Fibroblast of gingiva (primary cell): ENCODE data around the gene SUMF1.
"Not testable (repeated sequence)": the region's sequence is repeated elsewhere in the genome, so short reads cannot be mapped to it uniquely, and the experiment has no call there.

ENCODE experiments used
- DNase-seq: peaks from one replicate; pipeline ENCODE4 v3.0.0-alpha.2; 2011; ENCODE audit warnings: low read depth

Gene SUMF1

DNA sequence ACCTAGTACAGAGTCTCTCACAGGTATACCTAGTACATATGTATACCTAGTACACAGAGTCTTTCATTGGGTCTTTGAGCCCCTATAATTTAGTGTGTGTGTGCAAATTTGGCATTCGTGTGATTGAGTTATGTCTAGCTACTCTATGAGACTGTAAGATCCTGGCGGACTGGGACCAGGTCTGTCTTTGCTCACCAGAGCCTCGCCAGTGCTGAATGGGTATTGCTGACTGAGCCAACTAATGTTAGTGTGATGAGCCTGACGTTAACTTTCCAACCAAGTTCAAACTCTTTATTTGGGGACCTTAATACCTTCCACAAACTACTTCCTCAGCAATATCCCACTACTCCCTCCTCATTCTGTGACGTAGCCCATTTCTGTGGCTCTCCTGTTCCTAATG, 128.3 kb downstream of the SUMF1 start:
- no peak for DNase-seq

DNA sequence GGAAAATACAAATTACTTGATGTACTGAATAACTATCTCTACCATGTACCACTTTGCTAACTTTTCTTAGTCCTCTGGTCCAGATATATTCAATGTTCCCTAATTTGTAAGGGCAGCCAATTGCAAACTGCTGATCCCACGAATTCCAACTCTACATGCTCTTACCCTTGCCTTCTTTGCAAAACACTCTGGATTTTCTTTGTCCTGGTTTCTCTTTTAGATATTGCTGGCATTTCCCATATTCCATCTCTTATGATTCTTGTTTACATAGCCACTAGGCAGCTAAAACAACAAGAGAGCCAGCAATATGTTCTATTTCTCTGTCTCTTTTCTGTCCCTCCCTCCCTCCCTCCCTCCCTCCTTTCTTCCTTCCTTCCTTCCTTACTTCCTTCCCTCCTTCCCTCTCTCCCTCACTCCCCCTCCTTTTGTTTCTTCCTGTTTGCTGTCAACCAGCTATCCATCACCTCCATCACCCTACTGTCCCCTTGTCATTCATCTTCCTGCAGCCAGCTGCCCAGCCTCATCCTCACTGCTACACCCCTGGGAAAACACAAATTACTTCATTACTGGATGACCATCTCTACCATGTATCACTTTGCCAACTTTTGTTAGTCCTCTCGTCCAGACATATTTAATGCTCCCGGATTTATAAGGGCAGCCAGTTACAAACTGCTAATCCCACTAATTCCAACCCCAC, 130.1 kb downstream of the SUMF1 start:
- no peak for DNase-seq

DNA sequence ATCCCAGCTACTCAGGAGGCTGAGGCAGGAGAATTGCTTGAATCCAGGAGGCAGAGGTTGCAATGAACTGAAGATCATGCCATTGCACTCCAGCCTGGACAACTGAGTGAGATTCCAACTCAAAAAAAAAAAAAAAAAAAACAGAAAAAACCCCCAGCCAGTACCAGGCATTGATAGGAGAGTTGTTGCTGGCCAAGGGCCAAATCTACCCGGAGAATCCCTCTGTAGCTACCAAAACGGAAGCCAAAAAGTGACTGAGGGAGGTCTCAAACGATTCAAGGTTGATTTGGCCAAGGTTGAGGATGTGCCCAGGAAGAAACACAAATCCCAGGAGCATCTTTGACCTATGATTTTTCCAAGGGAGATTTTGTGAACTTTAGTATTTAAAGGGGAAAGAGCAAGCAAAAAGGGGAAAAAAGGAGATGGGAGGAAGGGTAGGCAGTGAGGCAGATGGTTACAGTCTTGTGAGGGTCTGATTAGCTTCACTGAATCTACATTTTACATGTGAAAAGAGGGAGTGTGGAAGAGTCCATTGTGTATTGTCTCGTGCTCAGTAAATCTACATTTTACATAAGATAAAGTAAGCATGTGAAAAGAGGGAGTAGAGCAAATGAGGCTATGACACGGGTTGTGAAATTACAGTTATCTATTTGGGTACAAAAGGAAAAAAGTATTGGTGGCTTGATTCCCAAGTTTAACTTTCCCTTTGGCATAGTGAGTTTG, 131.1 kb downstream of the SUMF1 start:
- no peak for DNase-seq

DNA sequence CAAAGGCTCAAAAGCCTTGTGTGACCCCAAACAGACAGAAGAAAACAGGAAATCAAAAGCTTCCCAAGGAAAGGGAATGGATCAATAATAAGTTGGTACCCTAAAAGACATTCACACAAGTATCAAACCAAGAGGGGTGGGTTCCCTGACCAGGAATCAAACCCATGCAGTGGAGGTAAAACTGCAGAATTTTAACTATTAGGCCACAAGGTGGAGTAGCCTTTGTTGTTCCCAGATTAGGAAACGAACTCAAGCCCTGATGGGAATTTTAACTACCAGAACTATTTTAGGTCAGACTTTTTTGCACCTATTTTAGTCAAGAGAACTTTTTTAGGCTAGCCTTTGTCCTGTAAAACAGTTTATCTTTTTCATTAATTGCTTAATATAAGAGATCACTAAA, 132.5 kb downstream of the SUMF1 start:
- DNase-seq: no peak

DNA sequence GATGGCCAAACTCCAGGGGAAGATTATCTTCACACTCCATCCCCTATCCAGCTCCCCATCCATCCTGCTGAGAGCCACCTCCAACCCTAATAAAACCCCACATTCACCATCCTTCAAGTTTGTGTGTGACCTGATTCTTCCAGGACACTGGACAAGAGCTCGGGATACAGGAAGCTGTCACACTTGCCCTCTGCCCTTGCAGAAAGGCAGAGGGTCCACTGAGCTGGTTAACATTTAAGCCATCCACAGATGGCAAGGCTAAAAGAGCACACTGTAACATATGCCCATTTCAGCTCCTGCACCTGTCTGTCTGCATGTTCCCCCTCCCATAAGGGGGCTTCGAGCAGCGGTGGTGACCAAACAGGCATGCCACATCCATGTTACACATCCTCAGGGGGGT, 134.1 kb downstream of the SUMF1 start:
- no peak for DNase-seq

DNA sequence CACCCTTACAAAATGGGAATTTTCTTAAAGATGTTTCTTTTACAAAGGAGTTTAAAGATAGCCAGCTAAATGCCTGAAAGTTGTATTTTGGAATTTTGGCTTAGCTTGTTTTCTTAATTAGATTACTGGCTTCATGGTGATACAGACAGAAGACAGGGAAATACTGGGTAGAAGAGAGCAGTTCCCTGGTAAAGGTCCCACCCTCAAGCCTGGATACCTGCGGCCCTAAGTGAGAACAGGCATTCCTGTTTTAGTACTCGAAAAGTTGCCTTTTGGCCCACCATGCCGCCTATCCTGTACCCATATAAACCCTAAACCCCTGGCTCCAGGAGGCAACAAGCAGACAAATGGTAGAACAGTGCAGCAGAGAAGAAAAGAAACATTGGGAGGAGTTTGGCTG, 134.5 kb downstream of the SUMF1 start:
- DNase-seq: no peak

DNA sequence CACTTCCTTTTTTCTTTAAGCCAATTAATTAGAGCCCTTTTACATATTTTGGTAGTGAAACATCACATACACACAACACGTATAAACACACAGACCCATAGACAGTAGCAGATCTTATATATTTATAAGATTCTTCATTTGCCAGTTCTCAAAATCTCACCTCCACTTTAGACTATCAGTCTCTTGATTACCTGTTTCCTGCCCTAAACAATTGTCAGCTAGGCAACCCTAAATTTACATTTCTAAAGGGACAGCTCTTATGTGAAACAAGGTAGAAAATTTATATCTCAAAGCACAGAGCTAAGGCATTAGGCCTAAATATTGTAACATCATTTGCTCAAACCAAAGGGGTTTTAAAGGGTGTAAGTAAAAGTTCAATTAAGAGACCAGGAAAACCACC, 135.0 kb downstream of the SUMF1 start:
- no peak for DNase-seq

DNA sequence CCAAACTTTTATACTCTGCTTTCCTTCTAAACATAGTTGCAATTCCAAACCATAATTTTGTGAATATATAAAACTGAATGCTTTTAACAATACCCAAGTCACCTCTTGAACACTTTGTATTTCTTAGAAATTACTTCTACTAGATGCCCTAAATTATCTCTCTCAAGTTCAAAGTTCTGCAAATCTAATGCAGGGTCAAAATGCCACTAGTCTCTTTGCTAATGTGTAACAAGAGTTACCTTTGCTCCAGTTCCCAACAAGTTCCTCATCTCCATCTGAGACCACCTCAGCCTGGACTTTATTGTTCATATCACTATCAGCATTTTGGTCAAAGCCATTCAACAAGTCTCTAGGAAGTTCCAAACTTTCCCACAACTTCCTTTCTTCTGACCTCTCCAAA, 137.3 kb downstream of the SUMF1 start:
- not testable (repeated sequence) for DNase-seq

DNA sequence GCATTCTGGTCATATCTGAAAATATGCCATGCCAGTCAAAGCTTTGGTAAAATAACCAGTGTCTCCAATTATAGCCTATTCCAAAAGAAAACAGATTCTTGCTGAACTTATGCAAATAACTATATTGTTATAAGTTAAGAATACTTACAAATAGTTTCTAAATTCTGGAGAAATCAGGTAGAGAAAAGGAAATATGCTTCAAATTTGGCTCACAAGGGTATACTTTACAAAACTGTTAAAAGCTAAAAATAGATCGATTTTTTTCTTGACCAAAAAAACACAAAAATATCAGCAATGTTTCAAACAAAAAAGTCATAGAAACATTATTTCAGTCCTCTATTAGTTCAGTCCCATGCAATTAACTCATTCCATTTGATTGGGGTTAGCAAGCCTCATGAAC, 140.2 kb downstream of the SUMF1 start:
- DNase-seq: no peak

DNA sequence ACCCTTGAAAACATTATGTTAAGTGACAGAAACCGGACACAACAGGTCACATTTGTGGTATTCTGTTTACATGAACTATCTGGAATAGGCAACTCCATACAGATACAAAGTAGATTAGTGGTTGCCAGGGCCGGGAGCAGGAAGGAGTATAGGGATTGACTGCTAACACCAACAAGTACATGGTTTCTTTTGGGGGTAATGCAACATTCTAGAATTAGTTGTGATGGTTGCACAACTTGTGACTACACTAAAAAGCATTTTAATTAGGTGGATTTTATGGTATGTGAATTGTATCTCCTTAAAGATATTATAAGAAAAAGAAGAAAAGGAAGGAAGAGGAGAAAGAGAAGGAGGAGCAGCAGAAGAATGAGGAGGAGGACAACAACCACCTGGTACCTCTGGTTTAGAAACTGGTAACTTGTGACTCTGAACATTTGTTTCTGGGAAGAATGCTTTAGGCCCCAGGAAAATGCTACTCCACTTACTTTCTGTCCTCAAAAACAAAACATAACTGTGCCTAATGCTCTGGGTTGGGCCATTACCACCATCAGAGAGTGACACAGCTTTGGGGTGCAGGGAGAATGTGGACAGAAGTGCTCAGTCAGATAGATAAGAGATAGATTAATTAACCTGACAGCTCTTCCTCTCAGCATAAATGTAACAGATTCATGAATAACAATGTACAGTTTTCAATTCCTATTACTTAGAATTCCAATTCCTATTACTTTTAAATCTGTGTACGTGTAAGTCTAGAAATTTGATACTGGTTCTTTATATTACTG, 143.6 kb downstream of the SUMF1 start:
- peak; percentile 77 for DNase-seq

DNA sequence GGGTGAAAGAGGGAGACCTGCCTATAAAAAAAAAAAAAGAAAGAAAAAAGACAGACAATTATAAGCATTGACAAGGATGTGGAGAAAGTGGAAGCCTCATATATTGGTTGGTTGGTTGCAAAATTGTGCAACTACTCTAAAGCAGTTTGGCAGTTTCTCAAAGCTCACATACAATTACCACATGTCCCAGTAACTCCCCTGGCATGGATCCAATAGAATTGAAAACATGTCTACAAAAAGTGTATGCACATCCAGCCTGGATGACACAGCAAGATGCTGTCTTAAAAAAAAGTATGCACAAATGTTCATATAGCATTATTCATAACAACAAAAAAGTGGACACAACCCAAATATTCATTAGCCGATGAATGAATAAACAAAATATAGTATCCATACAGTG, 144.4 kb downstream of the SUMF1 start:
- DNase-seq: peak; percentile 97

DNA sequence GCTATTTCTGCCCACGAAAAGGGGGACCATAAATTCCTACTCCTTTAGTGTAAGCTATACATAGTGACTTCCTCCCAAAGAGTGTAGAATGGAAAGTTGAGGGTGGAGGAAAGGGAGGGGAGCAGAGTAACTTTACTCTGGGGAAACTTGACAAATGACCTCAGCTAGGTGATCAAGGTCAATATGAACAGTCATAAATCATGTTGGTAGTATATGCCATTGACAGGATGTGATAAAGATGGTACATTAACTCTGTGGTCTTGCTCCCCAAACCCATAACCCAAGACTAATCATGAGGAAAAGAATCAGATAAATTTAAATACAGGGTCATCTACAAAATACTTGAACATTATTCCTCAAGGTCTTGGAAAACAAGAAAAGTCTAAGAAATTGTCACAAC, 145.3 kb downstream of the SUMF1 start:
- DNase-seq: no peak

DNA sequence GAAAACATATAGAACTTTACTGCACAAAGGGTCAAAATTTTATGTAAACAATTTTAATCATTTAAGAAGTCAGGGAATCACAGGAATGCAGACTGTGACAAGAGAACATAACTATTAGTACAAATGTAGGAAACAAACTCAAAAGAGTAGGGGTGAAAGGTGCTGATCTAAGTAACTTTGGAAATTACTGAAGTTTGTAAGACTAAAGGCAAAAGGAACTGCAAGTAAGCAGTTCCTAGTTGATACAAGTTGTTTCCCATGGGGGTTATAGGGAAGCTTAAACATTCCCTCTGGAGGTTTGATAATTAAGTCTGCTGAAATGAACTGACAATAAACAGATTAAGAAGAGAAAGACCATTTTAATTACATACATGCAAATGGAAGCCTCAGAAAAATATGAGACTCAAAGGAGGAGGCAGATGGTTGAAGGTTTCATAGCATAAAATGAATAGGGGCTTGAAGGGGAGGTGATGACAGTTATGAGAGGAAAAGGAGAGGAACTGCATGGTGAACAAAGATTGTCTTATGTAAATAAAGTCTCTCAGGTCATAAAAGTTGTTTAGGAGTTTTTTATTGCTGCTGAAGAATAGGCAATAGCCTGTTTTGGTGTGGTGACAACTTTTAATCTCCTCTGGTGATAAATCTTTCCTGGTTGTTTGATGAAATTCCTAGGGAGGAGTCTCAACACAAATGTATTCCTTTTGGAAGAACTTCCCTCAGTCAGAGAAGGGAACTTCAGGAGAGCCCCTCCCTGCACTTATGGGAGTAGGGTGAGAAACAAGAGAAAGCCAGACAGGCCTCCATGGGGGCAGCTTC, 146.8 kb downstream of the SUMF1 start:
- no peak for DNase-seq

DNA sequence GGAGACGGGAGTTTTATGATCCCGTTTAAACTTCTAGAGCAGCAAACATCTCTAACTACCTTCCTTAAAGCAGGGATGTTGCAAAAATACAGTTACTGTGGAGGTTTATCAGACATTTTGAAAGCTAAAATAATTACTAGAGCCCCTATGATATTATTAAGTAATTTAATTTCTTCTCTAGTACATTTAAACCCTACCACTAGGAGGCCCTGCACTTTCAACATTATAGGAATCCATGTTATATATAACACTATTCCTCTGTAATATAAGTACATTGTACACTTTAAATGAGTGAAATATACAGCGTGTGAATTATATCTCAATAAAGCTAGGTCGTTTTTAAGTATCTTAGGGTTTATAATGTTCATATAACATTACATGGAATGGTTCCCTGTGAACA, 152.4 kb downstream of the SUMF1 start:
- no peak for DNase-seq

DNA sequence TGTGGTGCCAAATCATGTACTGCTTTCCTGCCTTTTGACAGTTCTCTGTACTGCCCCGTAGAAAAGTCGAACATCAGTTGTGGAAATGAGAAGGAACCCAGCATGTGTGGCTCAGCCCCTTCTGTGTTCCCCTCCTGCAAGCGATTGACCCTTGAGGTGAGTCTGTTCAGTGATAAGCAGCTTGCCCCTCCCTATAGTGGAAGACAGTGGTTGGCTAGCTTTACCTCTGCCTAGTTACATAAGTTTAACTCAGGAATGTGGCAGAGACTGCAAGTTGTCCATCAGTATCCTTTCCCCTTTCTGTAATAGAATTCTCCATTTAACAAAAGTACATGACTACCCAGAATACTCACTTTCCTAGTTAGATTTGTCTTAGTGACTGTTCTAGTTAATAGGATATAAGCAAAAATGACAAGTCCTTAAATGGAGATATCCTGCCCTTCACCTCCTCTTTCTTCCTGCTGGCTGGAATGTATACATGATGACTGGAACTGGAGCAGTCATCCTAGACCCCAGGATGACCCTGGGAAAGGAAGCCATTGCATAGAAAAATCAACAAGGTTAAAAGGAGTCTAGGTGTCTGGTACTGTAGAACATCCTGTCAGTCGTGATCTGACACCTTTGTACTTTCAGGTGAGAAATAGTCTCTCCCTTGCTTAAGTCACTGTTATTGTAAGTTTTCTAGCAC, 153.3 kb downstream of the SUMF1 start:
- no peak for DNase-seq

DNA sequence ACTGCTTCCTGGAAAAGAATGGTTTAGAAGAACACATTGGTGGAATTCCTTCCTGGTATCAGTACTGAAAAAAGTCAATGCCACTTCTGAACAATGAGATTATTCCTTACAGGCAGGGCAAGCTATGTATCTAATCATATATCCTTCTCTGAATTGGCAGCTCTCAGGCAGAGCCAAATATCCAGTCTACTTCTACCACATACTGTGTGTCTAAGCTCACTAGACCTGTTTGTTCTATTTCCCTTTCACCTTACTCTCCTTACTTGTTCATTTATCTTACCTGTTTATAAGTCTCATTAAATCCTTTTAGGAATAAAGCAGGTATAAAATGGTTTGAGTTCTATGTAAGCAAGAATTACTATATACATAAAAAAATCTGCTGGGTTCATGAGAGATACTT, 155.6 kb downstream of the SUMF1 start:
- DNase-seq: no peak
